Thoracic aorta (tissue), 2 donors: ENCODE results near the gene KLHL7. TPM values are rescaled to one million over a fixed set of nuclear protein-coding genes. Genes with fewer than 3 reads are reported as not detected.
A peak's percentile ranks its signal among the peaks of the same experiment; 100 is the strongest.

ENCODE experiments used
- ATAC-seq: fragments of 150-250 bp; one replicate; pipeline ENCODE4 v1.8.0; 2017; ENCODE audit warnings: low read depth; ENCODE audit not compliant: insufficient number of reproducible peaks, low FRiP score
- DNase-seq: peaks from one replicate; pipeline ENCODE4 v3.0.0-alpha.2; 2020; ENCODE audit warnings: low spot score
- H3K27ac ChIP-seq, 2 donors: fragments of 200-600 bp; sonication (generic); 1 replicate in 1 of 2; 2 replicates in 1 of 2; pipeline ENCODE4 v1.5.1; 2016; ENCODE audit warnings: mild to moderate bottlenecking in 2 of 2, moderate library complexity in 2 of 2
- H3K27me3 ChIP-seq: fragments of 200-600 bp; sonication (generic); replicated peaks from 2 replicates; pipeline ENCODE4 v1.6.0; 2016; ENCODE audit warnings: mild to moderate bottlenecking; ENCODE audit not compliant: insufficient read depth
- H3K36me3 ChIP-seq: fragments of 200-600 bp; sonication (generic); one replicate; pipeline ENCODE4 v1.5.1; 2016
- H3K4me1 ChIP-seq, 2 donors: fragments of 200-600 bp; sonication (generic); 1 replicate in 1 of 2; 2 replicates in 1 of 2; pipeline versions ENCODE4 v1.5.1 to v1.6.0; 2016; ENCODE audit warnings: low read depth in 2 of 2, mild to moderate bottlenecking in 1 of 2; ENCODE audit not compliant: control insufficient read depth in 1 of 2
- H3K4me3 ChIP-seq: fragments of 200-600 bp; sonication (generic); 2 replicates; pipeline ENCODE4 v1.5.1; 2016; ENCODE audit warnings: mild to moderate bottlenecking
- H3K9me3 ChIP-seq: fragments of 200-600 bp; sonication (generic); 2 replicates; pipeline ENCODE4 v1.5.1; 2016
- CTCF ChIP-seq: fragments of 200-600 bp; sonication (generic); IDR thresholded peaks from one replicate; pipeline ENCODE4 v1.5.1; 2019; ENCODE audit warnings: antibody characterized with exemption
- total RNA-seq, 2 donors: library from RNA; depleted of rRNA; stranded (reverse); fragments of >200 nt; gene quantifications; one replicate each; pipeline versions ENCODE4 v1.1.0 to v1.2.3, GENCODE V29; 2016

The KLHL7 gene
- total RNA-seq, 2 donors from 2014 or later: 22.7 to 23.8 TPM

- no peak overlapping the region for H3K4me3 ChIP-seq
- no peaks in the 10 kb centered on the region for H3K9me3 ChIP-seq
- TF ChIP-seq CTCF: no peak
- no peaks in the 10 kb centered on the region for H3K27me3 ChIP-seq
- DNase-seq: no peak
- no peak overlapping the region for H3K27ac ChIP-seq
- no peaks in the 10 kb centered on the region for H3K4me1 ChIP-seq
- peaks cover 3% of the 10 kb centered on the region for H3K36me3 ChIP-seq
- ATAC-seq: no peak
Observed at GRCh38 chr7:23168111-23168885, 62.7 kb downstream of the KLHL7 start.

GRCh38 chr7:23175938-23176337 is 70.4 kb downstream of the KLHL7 start:
- no peaks in the 10 kb centered on the region for H3K36me3 ChIP-seq
- peaks cover 0 to 3% of the 10 kb centered on the region in 2 donors for H3K4me1 ChIP-seq
- H3K9me3 ChIP-seq: no peaks in the 10 kb centered on the region
- no peak overlapping the region for H3K27ac ChIP-seq
- DNase-seq: no peak
- no peak for TF ChIP-seq CTCF
- no peak overlapping the region for H3K4me3 ChIP-seq
- no peak for ATAC-seq
- H3K27me3 ChIP-seq: no peaks in the 10 kb centered on the region

GRCh38 chr7:23181684-23182553 is 76.3 kb downstream of the KLHL7 start, which contains the start of gene NUP42:
Gene NUP42 (plus strand): TSS chr7:23182048. CDS start chr7:23182086, 38 bp downstream.
- ATAC-seq (peak; percentile 92), DNase-seq (peak; percentile 92)
- Histone ChIP-seq H3K4me1 (peaks cover 19 to 42% of the 10 kb centered on the region in 2 donors), H3K27ac (peak within 1 kb of the TSS; percentile 91 to 95), H3K27me3 (no peaks in the 10 kb centered on the region), H3K9me3 (no peaks in the 10 kb centered on the region), H3K36me3 (peaks cover 3% of the 10 kb centered on the region), H3K4me3 (peak within 1 kb of the TSS; percentile 90)
- TF ChIP-seq CTCF: no peak

- Histone ChIP-seq H3K27ac (no peak overlapping the region), H3K4me1 (peaks cover 19 to 42% of the 10 kb centered on the region in 2 donors), H3K9me3 (no peaks in the 10 kb centered on the region), H3K36me3 (peaks cover 9% of the 10 kb centered on the region), H3K27me3 (no peaks in the 10 kb centered on the region), H3K4me3 (peak overlapping the region; percentile 90)
- DNase-seq: no peak
- ATAC-seq: no peak
- no peak for TF ChIP-seq CTCF
Observed at GRCh38 chr7:23183279-23184012, 77.9 kb downstream of the KLHL7 start.
